IPS-18a (cell line): ENCODE data around the gene AFG1L.

Experiments used
- H3K27ac ChIP-seq: one replicate; pipeline ENCODE4 v1.5.1; 2013; ENCODE audit warnings: low read length
- H3K27me3 ChIP-seq: one replicate; pipeline ENCODE4 v1.6.1; 2013; ENCODE audit warnings: mild to moderate bottlenecking, low read length; ENCODE audit not compliant: control insufficient read depth, insufficient read depth
- H3K36me3 ChIP-seq: one replicate; pipeline ENCODE4 v1.6.1; 2013; ENCODE audit warnings: low read depth, low read length; ENCODE audit not compliant: control insufficient read depth
- H3K4me1 ChIP-seq: one replicate; pipeline ENCODE4 v1.6.1; 2013; ENCODE audit warnings: low read depth, low read length; ENCODE audit not compliant: control insufficient read depth
- H3K4me3 ChIP-seq: one replicate; pipeline ENCODE4 v1.5.1; 2013; ENCODE audit warnings: low read length
- H3K9ac ChIP-seq: one replicate; pipeline ENCODE4 v1.6.1; 2013; ENCODE audit warnings: mild to moderate bottlenecking, low read length, moderate library complexity
- H3K9me3 ChIP-seq: one replicate; pipeline ENCODE4 v1.6.1; 2013; ENCODE audit warnings: low read depth, low read length; ENCODE audit not compliant: control insufficient read depth

The AFG1L gene

DNA sequence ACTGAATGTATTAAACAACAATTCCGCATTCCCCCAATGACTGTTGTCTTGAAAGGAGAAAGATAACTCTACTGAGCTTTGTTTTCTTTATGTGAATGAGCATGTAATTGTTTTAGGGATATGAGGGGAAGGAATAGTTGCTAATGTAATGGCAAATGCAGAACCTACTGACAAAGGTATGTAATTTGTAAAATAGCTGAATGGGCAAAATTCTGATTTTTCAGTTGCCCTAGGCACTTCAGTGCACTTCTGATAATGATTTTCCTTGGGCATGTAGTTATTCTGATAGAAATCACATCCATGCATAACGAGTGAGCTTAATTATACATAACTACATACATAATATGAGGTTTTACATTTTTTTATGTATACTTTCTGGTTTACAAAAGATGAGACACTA is 212.5 kb downstream of the AFG1L start:
- no peaks in the 10 kb centered on the region for H3K27me3 ChIP-seq
- H3K27ac ChIP-seq: no peak overlapping the region
- H3K36me3 ChIP-seq: no peaks in the 10 kb centered on the region

DNA sequence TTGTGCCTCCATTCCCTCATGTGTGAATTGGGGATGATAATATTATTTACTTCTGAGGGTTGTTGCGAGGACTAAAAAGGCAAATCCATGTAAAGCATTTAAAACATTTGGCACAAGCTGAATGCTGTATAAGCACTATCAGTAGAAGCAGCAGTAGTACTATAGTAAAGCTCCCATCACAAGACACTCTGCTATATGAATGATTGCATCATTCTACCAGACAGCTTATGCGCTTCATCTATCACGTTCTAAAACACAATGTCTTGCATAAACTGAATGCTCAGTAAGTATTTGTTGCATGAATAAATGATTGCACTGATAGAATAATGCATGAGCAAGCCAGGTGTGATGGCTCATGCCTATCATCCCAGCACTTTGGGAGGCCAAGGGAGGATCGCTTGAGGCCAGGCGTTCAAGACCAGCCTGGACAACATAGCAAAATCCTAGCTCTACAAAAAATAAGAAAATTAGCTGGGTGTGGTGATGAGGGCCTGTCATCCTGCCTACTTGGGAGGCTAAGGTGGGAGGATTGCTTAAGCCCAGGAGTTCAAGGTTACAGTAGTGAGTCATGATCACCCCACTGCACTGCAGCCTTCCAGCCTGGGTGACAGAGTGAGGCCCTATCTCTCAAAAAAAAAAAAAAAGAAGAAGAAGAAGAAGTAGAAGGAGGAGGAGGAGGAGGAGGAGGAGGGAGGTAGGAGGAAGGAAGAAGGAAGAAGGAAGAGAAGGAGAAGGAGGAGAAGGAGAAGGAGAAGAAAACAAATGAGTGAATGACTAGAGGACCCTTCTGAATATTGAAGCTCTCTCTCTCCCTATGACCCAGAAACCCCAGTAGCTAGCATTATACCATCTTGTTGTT is 215.8 kb downstream of the AFG1L start:
- Histone ChIP-seq H3K9me3 (peaks cover 5% of the 10 kb centered on the region), H3K4me1 (no peaks in the 10 kb centered on the region), H3K36me3 (no peaks in the 10 kb centered on the region)

More for the DNA sequence above, 212.5 kb downstream of the AFG1L start:
- no peak overlapping the region for H3K9ac ChIP-seq
- no peaks in the 10 kb centered on the region for H3K9me3 ChIP-seq
- H3K4me3 ChIP-seq: no peak overlapping the region
- H3K4me1 ChIP-seq: no peaks in the 10 kb centered on the region

DNA sequence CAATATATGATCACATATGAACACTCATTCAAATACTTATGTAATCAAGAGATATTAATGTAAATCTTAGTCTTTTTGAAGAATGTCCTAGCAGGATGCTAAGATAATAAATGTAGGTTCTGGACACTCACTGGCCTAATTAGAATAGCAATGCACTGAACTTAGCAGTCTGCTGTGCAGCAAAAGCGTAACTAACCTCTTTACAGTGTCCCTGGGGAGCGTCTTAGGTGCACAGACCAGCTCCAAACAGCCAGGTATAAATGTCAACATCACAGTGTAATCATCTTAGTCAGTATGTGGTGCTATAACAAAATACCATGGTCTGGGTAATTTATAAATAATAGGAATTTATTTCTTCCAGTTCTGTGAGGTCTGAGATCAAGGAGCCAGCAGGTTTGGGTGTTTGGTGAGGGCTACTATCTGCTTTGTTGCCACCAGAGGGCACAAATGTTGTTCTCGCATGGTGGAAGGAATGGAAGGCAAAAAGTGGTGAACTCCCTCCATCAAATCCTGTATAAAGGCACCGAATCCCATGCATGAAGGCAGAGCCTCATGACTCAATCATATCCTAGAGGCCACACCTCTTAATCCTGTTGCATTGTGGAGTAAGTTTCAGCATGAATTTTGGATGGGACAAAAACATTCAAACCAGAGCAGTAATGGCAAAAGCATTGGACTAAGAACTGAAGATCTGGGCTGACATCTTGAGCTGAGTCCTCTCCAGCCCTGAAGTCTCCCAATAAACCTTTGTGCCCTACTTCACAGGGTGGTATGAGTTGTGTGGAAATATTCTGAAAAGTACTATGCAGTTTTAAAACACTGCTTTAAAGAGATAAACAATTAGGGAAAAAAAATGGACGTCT is 224.1 kb downstream of the AFG1L start:
- H3K9me3 ChIP-seq: no peaks in the 10 kb centered on the region

More for the DNA sequence above, 215.8 kb downstream of the AFG1L start:
- Histone ChIP-seq H3K4me3 (no peak overlapping the region), H3K27me3 (no peaks in the 10 kb centered on the region), H3K9ac (no peak overlapping the region), H3K27ac (no peak overlapping the region)

DNA sequence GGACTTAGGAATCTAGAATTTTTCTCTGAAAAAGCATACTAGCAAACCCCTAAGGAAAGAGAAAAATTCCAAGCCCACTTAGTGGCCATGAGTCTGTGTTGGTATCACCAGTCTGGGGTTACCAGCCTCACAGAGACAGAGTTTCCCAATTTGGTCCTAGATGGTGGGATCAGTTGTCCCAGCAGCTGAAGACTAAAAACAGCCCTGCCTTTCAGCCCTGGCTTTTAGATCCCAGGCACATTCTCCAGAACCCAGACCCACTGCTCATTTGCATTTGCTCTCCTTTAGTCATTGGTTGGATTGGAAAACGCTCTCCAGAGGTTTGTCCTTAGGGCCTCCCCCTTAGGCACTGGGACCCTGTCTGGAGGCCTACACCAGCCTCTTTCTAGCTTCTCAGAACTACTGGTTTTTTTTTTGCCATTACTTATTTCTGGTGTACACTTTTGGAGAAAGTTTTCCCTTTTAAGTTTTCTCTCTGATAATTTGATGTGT is 226.8 kb downstream of the AFG1L start:
- no peak overlapping the region for H3K27ac ChIP-seq
- no peak overlapping the region for H3K9ac ChIP-seq

More for the DNA sequence above, 224.1 kb downstream of the AFG1L start:
- Histone ChIP-seq H3K4me3 (no peak overlapping the region), H3K9ac (no peak overlapping the region), H3K4me1 (no peaks in the 10 kb centered on the region), H3K27ac (no peak overlapping the region), H3K27me3 (no peaks in the 10 kb centered on the region), H3K36me3 (no peaks in the 10 kb centered on the region)

DNA sequence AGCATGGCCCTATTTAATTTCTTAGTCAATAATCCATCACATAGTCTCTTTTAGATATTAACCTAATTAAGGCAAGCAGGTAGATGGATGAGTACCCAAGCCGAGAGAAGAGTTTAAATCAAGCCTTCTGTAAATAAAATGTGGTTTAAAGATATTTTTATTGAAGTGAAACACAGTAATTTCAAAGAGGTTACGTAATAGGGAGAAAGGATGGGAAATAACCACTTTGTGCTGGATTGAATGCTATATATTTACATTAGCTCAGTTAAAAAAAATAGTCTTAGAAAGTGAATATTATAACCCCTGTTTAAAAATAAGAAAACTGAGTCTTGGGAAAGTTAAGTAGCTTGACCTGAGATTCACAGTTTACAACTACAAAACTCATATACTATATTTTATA is 228.8 kb downstream of the AFG1L start:
- Histone ChIP-seq H3K4me3 (no peak overlapping the region), H3K27ac (no peak overlapping the region), H3K9me3 (no peaks in the 10 kb centered on the region), H3K4me1 (peaks cover 8% of the 10 kb centered on the region), H3K27me3 (no peaks in the 10 kb centered on the region), H3K9ac (no peak overlapping the region), H3K36me3 (no peaks in the 10 kb centered on the region)

More for the DNA sequence above, 226.8 kb downstream of the AFG1L start:
- Histone ChIP-seq H3K9me3 (no peaks in the 10 kb centered on the region), H3K4me3 (no peak overlapping the region), H3K36me3 (no peaks in the 10 kb centered on the region), H3K4me1 (peaks cover 8% of the 10 kb centered on the region), H3K27me3 (no peaks in the 10 kb centered on the region)

DNA sequence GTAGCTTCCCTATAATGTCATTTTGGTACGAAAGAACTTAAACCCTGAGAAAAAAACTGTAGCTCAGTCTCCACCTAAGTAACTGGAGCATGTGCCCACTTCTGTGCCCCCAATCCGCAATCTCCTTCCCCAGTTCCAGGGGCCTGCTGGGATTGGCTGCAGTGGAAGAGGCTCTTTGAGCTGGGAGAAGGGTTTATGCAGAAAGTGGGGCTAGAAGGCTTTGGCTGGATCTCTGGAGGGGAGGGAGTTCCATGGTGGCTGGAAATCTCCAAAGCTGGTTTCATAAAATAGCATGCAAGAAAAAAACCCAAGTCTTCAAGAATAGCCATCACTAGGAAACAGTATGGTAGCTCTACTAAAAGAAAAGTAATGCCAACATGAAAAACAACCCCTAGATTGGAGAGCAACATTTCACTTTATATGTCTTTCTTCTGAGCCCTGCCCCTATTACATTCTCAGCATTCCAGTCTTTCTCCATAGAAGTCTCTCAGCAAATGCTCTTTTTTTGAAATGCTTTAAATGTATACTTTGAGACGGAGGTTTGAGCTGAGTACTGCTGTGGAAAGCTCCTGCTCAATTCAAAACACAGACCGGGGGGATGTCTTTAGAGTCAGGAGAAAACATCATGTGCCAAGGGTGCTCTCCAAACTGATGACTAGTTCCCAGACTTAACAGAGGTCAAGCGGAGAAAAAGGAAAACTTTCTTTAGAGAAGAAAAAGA is 229.8 kb downstream of the AFG1L start:
- Histone ChIP-seq H3K4me3 (no peak overlapping the region), H3K27ac (no peak overlapping the region), H3K36me3 (no peaks in the 10 kb centered on the region), H3K9ac (no peak overlapping the region), H3K4me1 (peaks cover 8% of the 10 kb centered on the region), H3K27me3 (no peaks in the 10 kb centered on the region), H3K9me3 (no peaks in the 10 kb centered on the region)

DNA sequence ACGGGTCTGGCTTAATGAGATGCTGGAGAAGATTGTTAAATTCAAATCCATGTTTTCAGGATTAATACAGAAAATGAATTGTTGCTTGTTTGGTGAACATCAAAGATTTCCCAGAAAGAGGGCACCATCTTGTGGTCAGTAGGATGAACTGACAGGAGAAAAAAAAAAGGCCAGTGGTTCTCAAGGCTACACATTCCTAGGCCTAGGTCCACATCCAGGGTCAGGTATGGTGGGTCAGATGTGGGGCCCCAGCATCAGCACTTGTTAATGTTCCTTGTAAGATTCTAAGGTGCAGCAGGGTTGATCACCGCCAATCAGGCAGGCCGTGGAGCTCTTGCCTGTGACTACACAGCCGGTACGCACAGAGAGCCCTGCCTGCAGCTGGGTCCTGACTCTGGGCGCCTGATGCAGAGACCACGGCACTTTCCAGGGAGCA is 231.9 kb downstream of the AFG1L start:
- H3K27me3 ChIP-seq: no peaks in the 10 kb centered on the region
- H3K9me3 ChIP-seq: no peaks in the 10 kb centered on the region
- H3K4me3 ChIP-seq: no peak overlapping the region
- H3K4me1 ChIP-seq: peaks cover 8% of the 10 kb centered on the region
- no peak overlapping the region for H3K27ac ChIP-seq
- H3K36me3 ChIP-seq: no peaks in the 10 kb centered on the region
- no peak overlapping the region for H3K9ac ChIP-seq

DNA sequence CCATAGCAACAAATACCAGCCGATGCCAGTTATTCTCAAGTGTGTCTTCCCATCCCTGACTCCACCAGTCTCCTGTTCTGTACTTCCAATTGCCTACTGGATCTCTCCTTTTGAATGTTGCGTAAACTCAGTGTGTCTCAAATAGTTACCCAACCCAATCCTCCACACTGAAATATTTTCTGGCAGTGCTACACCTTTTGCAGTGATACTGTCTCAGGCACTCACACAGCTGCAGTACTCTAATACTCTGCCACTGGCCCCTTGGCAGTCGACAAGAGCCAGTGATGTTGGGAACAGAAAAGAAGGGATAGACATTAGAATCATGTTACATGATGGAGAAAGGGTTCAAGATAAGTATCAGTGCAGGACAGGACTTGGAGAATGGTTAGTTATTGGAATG is 234.0 kb downstream of the AFG1L start:
- peaks cover 8% of the 10 kb centered on the region for H3K4me1 ChIP-seq
- H3K4me3 ChIP-seq: no peak overlapping the region
- H3K27me3 ChIP-seq: no peaks in the 10 kb centered on the region
- no peak overlapping the region for H3K27ac ChIP-seq
- H3K9ac ChIP-seq: no peak overlapping the region
- H3K9me3 ChIP-seq: no peaks in the 10 kb centered on the region
- no peaks in the 10 kb centered on the region for H3K36me3 ChIP-seq

DNA sequence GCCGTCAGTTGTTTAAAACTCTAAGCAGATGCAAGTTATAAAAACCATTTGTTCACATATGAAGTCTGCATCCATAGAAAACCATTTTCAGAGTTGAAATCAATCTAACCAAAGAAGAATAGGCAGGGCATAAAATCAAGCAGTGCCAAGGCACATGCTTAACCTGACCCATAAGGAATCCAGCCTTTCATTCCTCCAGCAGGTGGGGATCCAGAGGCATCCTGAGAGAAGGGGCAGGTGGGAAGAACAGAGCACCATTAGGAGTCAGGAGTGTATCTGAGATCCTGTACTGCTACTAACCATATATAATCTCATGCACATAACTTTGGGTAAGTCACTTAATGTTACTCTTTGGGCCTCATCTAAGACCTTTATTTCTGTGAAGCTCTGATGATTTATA is 236.5 kb downstream of the AFG1L start:
- H3K27ac ChIP-seq: no peak overlapping the region
- no peaks in the 10 kb centered on the region for H3K9me3 ChIP-seq
- no peak overlapping the region for H3K9ac ChIP-seq
- no peaks in the 10 kb centered on the region for H3K27me3 ChIP-seq
- H3K36me3 ChIP-seq: no peaks in the 10 kb centered on the region
- H3K4me3 ChIP-seq: no peak overlapping the region
- no peaks in the 10 kb centered on the region for H3K4me1 ChIP-seq

DNA sequence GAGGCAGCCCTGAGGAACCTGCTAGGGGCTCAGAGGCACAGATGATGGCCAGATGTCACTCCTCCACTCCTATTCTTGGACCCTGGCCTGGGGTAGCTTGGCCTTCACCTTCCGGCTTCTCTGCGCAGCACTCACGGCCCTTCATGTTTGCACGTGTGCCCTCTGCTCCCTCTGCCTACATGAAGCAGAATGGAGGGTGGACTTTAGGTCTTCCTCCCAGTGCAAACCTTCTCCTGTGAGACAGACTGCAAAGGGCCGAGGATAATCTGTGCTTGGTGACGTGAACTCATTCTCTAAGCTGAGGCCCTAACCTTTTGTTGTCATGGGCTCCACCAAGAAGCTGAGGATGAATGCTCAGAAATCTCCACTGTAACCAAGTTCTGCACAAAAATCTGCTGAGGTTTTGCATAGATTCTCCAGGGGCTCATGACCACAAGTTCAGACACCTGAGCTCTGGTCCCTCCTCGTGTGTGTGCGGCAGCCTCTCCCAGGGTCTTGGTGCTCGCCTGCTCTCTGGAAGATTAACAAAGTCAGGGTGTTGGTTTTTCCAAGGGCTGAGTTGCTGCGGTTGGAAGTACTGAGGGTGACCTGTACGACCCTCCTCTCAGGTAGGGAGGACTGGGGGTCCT is 240.4 kb downstream of the AFG1L start:
- no peak overlapping the region for H3K27ac ChIP-seq
- H3K36me3 ChIP-seq: no peaks in the 10 kb centered on the region
- no peak overlapping the region for H3K4me3 ChIP-seq
- no peaks in the 10 kb centered on the region for H3K27me3 ChIP-seq
- no peaks in the 10 kb centered on the region for H3K4me1 ChIP-seq
- no peak overlapping the region for H3K9ac ChIP-seq
- no peaks in the 10 kb centered on the region for H3K9me3 ChIP-seq
